Activated CD4-positive, alpha-beta T cell treated with anti-CD3 and anti-CD28 coated beads, Interleukin-2, amount 10 ng/mL, durations not matched to agents 7 days and 5 days (primary cell): ENCODE measurements around the gene KIF11. TPM values are rescaled to one million over a fixed set of nuclear protein-coding genes. Genes with fewer than 3 reads are reported as not detected.
"Not testable (repeated sequence)": the region's sequence is repeated elsewhere in the genome, so short reads cannot be mapped to it uniquely, and the experiment has no call there.

Source experiments
- CTCF ChIA-PET: fragments of 350-600 bp; sonication (Branson Sonifier 250); formaldehyde crosslinking; loops from one replicate; lab custom pipeline; 2021; ENCODE audit warnings: antibody characterized with exemption; lab: Charles Lee
- POLR2A ChIA-PET: fragments of 350-600 bp; sonication (Branson Sonifier 250); formaldehyde crosslinking; loops from one replicate; lab custom pipeline; 2021; ENCODE audit warnings: antibody characterized with exemption; lab: Charles Lee
- DNase-seq: peaks from one replicate; pipeline ENCODE4 v3.0.0-alpha.2; 2020
- H3K27ac Mint-ChIP-seq: one replicate; pipeline ENCODE4 v1.8.0; 2021; ENCODE audit warnings: mild to moderate bottlenecking, moderate library complexity, mixed read lengths
- H3K27me3 Mint-ChIP-seq: one replicate; pipeline ENCODE4 v1.8.0; 2021; ENCODE audit warnings: mixed read lengths
- H3K36me3 Mint-ChIP-seq: one replicate; pipeline ENCODE4 v1.8.0; 2021; ENCODE audit warnings: low read depth, mixed read lengths
- H3K4me1 Mint-ChIP-seq: one replicate; pipeline ENCODE4 v1.8.0; 2021; ENCODE audit warnings: mixed read lengths
- H3K4me3 Mint-ChIP-seq: one replicate; pipeline ENCODE4 v1.8.0; 2021; ENCODE audit warnings: mild to moderate bottlenecking, moderate library complexity, mixed read lengths
- H3K9me3 Mint-ChIP-seq: one replicate; pipeline ENCODE4 v1.8.0; 2021; ENCODE audit warnings: mixed read lengths
- total RNA-seq, 2 experiments: library from RNA; stranded (reverse); gene quantifications; one replicate each; pipeline ENCODE4 v1.2.3, GENCODE V29; 2021

Gene KIF11
- total RNA-seq, 2 experiments from 2014 or later = 89.8 to 105 TPM

DNA sequence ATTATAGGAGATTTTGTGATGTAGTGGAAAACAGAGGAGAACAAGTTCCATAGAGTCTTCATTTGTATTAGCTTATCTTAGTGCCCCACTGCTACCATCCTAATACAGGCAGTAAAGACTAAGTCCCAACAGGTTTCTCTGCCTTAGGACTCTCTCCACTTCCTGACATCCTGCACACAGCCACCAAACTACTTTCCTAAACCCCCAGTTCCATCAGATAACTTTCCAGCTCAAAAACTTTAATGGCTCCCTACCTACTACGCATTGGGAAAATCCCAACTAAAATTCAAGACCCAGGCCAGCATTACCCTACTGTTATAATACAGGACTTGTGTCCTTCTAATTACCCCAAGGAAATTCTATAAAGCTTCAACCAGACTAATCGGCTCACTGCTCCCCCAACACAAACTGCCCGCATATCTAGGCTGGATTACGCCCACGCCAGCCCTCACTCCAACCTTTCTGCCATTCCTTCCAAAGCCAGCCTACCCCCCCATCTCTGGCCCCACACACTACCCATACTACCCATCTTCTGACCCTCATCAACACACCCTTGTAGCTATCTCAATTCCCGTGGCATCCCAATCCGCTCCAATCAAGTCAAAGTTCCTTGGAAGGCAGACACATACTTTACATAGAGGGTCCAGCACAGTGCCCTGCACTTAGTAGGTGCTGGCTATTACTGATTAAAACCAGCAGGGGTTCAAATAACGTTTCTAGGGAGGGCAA, 20.4 kb upstream of the KIF11 start:
- peak overlapping the region; percentile 90 for H3K27ac Mint-ChIP-seq
- peaks cover 31% of the 10 kb centered on the region for H3K4me1 Mint-ChIP-seq
- ChIA-PET POLR2A (no interaction called here), CTCF (interaction anchor here (0.6 to 4.1 kb wide), 11 partner anchors 10 to 60 kb away, joined by 3 to 18 read pairs (median 6); no protein-coding TSS in a partner anchor)
- no peak for DNase-seq
- peak overlapping the region; percentile 83 for H3K4me3 Mint-ChIP-seq
- H3K27me3 Mint-ChIP-seq = peaks cover 2% of the 10 kb centered on the region
- no peaks in the 10 kb centered on the region for H3K9me3 Mint-ChIP-seq
- peaks cover 9% of the 10 kb centered on the region for H3K36me3 Mint-ChIP-seq

- peaks cover 2% of the 10 kb centered on the region for H3K27me3 Mint-ChIP-seq
- H3K4me1 Mint-ChIP-seq = peaks cover 27% of the 10 kb centered on the region
- CTCF ChIA-PET = interaction anchor here (0.6 to 4.1 kb wide), 17 partner anchors 8 to 74 kb away, joined by 3 to 18 read pairs (median 5); no protein-coding TSS in a partner anchor
- POLR2A ChIA-PET = interaction anchor here (0.6 to 1.0 kb wide), 2 partner anchors 56 to 482 kb away, joined by 3 read pairs; no protein-coding TSS in a partner anchor
- peak overlapping the region; percentile 90 for H3K27ac Mint-ChIP-seq
- no peaks in the 10 kb centered on the region for H3K9me3 Mint-ChIP-seq
- H3K4me3 Mint-ChIP-seq = peak overlapping the region; percentile 83
- DNase-seq = peak; percentile 46
- peaks cover 9% of the 10 kb centered on the region for H3K36me3 Mint-ChIP-seq
Observed at GRCh38 chr10:92573091-92573797, 19.7 kb upstream of the KIF11 start.

GRCh38 chr10:92573798-92574547, 19.0 kb upstream of the KIF11 start, which contains the start of gene IDE:
Gene IDE (minus strand): TSS chr10:92574093. CDS start chr10:92574019, 74 bp downstream.
- Mint-ChIP-seq H3K36me3 (peaks cover 8% of the 10 kb centered on the region), H3K4me3 (peak within 1 kb of the TSS; percentile 83), H3K27me3 (peaks cover 2% of the 10 kb centered on the region), H3K9me3 (no peaks in the 10 kb centered on the region), H3K27ac (peak within 1 kb of the TSS; percentile 90), H3K4me1 (peaks cover 27% of the 10 kb centered on the region)
- CTCF ChIA-PET = interaction anchor here (1.0 to 4.1 kb wide), 16 partner anchors 9 to 327 kb away, joined by 3 to 18 read pairs (median 5); no protein-coding TSS in a partner anchor
- peak; percentile 83 for DNase-seq
- POLR2A ChIA-PET = interaction anchor here (0.6 to 1.0 kb wide), 2 partner anchors 57 to 483 kb away, joined by 3 read pairs; no protein-coding TSS in a partner anchor

GRCh38 chr10:92574548-92575261, 18.2 kb upstream of the KIF11 start:
- peaks cover 2% of the 10 kb centered on the region for H3K27me3 Mint-ChIP-seq
- peak; percentile 17 for DNase-seq
- ChIA-PET POLR2A (interaction anchor here (1.0 kb wide), 1 partner anchor 58 kb away, joined by 3 read pairs; no protein-coding TSS in a partner anchor), CTCF (interaction anchor here (0.8 to 4.1 kb wide), 14 partner anchors 9 to 327 kb away, joined by 3 to 18 read pairs (median 4); no protein-coding TSS in a partner anchor)
- H3K4me1 Mint-ChIP-seq = peaks cover 26% of the 10 kb centered on the region
- H3K4me3 Mint-ChIP-seq = peak overlapping the region; percentile 83
- peak overlapping the region; percentile 90 for H3K27ac Mint-ChIP-seq
- peaks cover 2% of the 10 kb centered on the region for H3K36me3 Mint-ChIP-seq
- no peaks in the 10 kb centered on the region for H3K9me3 Mint-ChIP-seq

DNA sequence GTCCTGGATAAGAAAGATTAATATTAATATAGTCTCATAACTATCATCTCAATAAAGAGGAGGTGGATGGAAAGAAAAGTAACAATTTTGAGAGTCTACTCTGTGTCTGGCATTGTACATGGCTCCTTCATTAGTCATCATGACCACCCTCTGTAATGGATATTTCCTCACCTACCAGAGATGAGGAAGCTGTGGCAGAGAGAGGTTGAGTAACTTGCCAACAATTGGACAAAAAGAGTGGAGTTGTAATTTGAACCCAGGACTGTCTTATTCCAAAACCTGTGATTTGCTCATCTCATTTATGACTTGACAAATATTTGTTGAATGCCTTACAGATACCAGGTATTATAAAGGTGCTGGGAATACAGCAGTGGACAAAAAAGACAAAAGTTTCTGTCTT, 17.0 kb upstream of the KIF11 start:
- H3K36me3 Mint-ChIP-seq = peaks cover 2% of the 10 kb centered on the region
- peaks cover 2% of the 10 kb centered on the region for H3K27me3 Mint-ChIP-seq
- CTCF ChIA-PET = interaction anchor here (1.1 kb wide), 1 partner anchor 42 kb away, joined by 4 read pairs; no protein-coding TSS in a partner anchor
- POLR2A ChIA-PET = no interaction called here
- H3K4me3 Mint-ChIP-seq = no peak overlapping the region
- peaks cover 26% of the 10 kb centered on the region for H3K4me1 Mint-ChIP-seq
- H3K9me3 Mint-ChIP-seq = no peaks in the 10 kb centered on the region
- no peak for DNase-seq
- no peak overlapping the region for H3K27ac Mint-ChIP-seq

- H3K4me1 Mint-ChIP-seq, H3K27ac Mint-ChIP-seq, DNase-seq, H3K36me3 Mint-ChIP-seq, H3K4me3 Mint-ChIP-seq, H3K27me3 Mint-ChIP-seq, H3K9me3 Mint-ChIP-seq, POLR2A ChIA-PET: not testable (repeated sequence)
- CTCF ChIA-PET = interaction anchor here (1.4 kb wide), 1 partner anchor 65 kb away, joined by 3 read pairs; no protein-coding TSS in a partner anchor
Observed at GRCh38 chr10:92582347-92582746, 10.6 kb upstream of the KIF11 start.

DNA sequence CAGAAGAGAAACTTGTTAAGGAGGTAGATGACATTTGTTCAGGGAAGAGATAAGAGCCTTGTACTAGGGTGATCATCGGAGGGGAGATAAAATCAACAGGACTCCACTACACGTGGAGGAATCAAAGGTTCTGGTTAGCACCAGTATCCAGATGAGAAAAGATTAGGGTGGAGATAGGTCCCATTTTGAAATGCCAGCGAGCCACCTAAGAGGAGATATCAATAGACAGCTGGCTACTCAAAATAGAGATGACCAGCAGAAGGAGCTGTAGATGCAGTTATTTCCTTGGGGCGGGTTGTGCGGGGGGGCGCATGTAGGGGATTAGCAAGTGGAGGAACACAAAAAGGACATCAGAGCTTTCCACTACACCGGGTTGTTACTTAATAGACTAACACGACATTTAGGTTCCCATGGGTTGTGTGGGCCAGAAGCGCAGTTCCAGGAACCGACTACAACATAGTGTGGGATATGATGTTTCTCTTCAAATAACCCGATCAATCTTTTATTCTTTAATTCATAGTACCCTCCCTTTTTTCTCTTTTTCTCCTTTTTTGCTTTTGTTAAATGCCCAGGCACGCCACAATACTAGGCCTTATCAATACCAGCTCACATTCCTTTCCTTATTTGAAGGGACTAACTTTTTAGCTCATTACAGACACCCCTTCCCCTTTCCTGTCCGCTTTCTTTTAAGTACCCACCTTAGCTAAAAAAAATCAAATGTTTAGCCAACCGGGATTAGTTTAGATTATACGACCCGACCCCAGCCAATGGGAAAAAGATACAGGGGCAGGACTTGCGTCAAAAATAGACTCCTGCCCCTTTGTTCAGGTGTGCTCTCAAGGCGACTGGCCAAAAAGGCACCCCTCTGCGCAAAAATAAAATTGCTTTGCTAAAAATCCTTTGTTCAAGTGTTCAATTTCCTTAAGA, 2.0 kb upstream of the KIF11 start:
- CTCF ChIA-PET = interaction anchor here (2.0 to 2.1 kb wide), 2 partner anchors 11 to 18 kb away, joined by 6 to 18 read pairs; partner anchors contain the start of gene IDE
- Mint-ChIP-seq H3K9me3 (no peaks in the 10 kb centered on the region), H3K4me3 (peak overlapping the region; percentile 95), H3K27me3 (no peaks in the 10 kb centered on the region), H3K27ac (peak overlapping the region; percentile 100), H3K4me1 (peaks cover 35% of the 10 kb centered on the region), H3K36me3 (peaks cover 11% of the 10 kb centered on the region)
- peak; percentile 11 for DNase-seq
- POLR2A ChIA-PET = interaction anchor here (0.7 kb wide), 1 partner anchor 248 kb away, joined by 5 read pairs; no protein-coding TSS in a partner anchor

- Mint-ChIP-seq H3K27me3 (no peaks in the 10 kb centered on the region), H3K4me1 (peaks cover 41% of the 10 kb centered on the region), H3K36me3 (peaks cover 16% of the 10 kb centered on the region), H3K27ac (peak overlapping the region; percentile 100), H3K9me3 (no peaks in the 10 kb centered on the region), H3K4me3 (peak overlapping the region; percentile 95)
- peak; percentile 91 for DNase-seq
- CTCF ChIA-PET = interaction anchor here (1.4 to 2.1 kb wide), 3 partner anchors 10 to 75 kb away, joined by 3 to 18 read pairs (median 6); partner anchors contain the start of gene IDE
- POLR2A ChIA-PET = no interaction called here
Observed at GRCh38 chr10:92591550-92592022, 1.3 kb upstream of the KIF11 start.

GRCh38 chr10:92593619-92594588, 974 bp downstream of the KIF11 start:
- H3K4me3 Mint-ChIP-seq = peak overlapping the region; percentile 95
- H3K27me3 Mint-ChIP-seq = no peaks in the 10 kb centered on the region
- no peaks in the 10 kb centered on the region for H3K9me3 Mint-ChIP-seq
- DNase-seq = no peak
- ChIA-PET CTCF (no interaction called here), POLR2A (no interaction called here)
- peak overlapping the region; percentile 100 for H3K27ac Mint-ChIP-seq
- peaks cover 61% of the 10 kb centered on the region for H3K4me1 Mint-ChIP-seq
- peaks cover 35% of the 10 kb centered on the region for H3K36me3 Mint-ChIP-seq

DNA sequence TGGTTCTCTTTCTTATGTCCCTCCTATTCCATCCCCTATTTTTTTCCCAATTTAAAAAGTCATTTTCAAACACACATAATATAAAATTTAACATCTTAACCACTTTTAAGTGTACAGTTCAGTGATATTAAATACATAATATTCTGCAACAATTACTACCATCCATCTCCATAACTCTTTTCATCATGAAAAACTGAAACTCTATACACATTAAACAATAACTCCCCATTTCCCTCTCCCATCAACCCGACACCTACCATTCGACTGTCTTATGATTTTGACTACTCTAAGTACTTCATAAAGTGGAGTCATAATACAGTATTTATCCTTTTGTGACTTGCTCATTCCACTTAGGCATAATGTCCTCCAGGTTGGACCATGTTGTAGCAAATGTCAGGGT, 2.6 kb downstream of the KIF11 start:
- POLR2A ChIA-PET = no interaction called here

More for the DNA sequence above, 2.6 kb downstream of the KIF11 start:
- no peaks in the 10 kb centered on the region for H3K9me3 Mint-ChIP-seq
- DNase-seq = no peak
- peak overlapping the region; percentile 76 for H3K27ac Mint-ChIP-seq
- H3K4me1 Mint-ChIP-seq = peaks cover 61% of the 10 kb centered on the region
- peaks cover 37% of the 10 kb centered on the region for H3K36me3 Mint-ChIP-seq
- CTCF ChIA-PET = interaction anchor here (1.0 kb wide), 1 partner anchor 11 kb away, joined by 3 read pairs; no protein-coding TSS in a partner anchor
- no peaks in the 10 kb centered on the region for H3K27me3 Mint-ChIP-seq
- peak overlapping the region; percentile 95 for H3K4me3 Mint-ChIP-seq
